ENCODE results near the gene SDCCAG8. TPM values are rescaled to one million over a fixed set of nuclear protein-coding genes. Genes with fewer than 3 reads are reported as not detected.
A peak's percentile ranks its signal among the peaks of the same experiment; 100 is the strongest.

SDCCAG8 gene
- total RNA-seq, 4 donors from 2014 or later, result 24.5 to 52.7 (median 31.7) TPM

- intact Hi-C loops (cut with DNase I), result loop anchor here (5.0 to 10.0 kb wide), 3 partner anchors 396 to 949 kb away; no protein-coding TSS in a partner anchor
- no peak for DNase-seq (ENCODE audit: extremely low spot score)
- Histone ChIP-seq H3K27ac (replicated peaks in 1 of 4) (no peak overlapping the region), H3K27me3 (no peaks in the 10 kb centered on the region), H3K36me3 (peaks cover 3 to 31% (median 9%) of the 10 kb centered on the region in 4 donors), H3K4me3 (no peak overlapping the region), H3K4me1 (no peaks in the 10 kb centered on the region), H3K9me3 (no peaks in the 10 kb centered on the region)
- TF ChIP-seq POLR2AphosphoS5 (IDR thresholded peaks at IDR 0.05) (no peak), CTCF (IDR thresholded peaks at IDR 0.05) (no peak), EP300 (IDR thresholded peaks at IDR 0.05) (no peak), POLR2A (IDR thresholded peaks at IDR 0.05; ENCODE audit: low read depth) (no peak)
- 98% methylated on average over 11 of the region's 11 CpGs for WGBS
These were observed 92.5 kb downstream of the SDCCAG8 start for GRCh38 chr1:243348331-243348730.

- Histone ChIP-seq H3K4me1 (peaks cover 0 to 6% (median 4%) of the 10 kb centered on the region in 4 donors), H3K9me3 (no peaks in the 10 kb centered on the region), H3K4me3 (no peak overlapping the region), H3K27ac (replicated peaks in 1 of 4) (no peak overlapping the region), H3K27me3 (no peaks in the 10 kb centered on the region), H3K36me3 (peaks cover 3 to 29% (median 9%) of the 10 kb centered on the region in 4 donors)
- DNase-seq (ENCODE audit: extremely low spot score), result no peak
- intact Hi-C loops (cut with DNase I), result loop anchor here (5.0 to 10.0 kb wide), 3 partner anchors 396 to 948 kb away; no protein-coding TSS in a partner anchor
- WGBS, result 95% methylated on average over 1 of the region's 1 CpG
- TF ChIP-seq EP300 (IDR thresholded peaks at IDR 0.05) (no peak), CTCF (IDR thresholded peaks at IDR 0.05) (no peak), POLR2AphosphoS5 (IDR thresholded peaks at IDR 0.05) (no peak), POLR2A (IDR thresholded peaks at IDR 0.05; ENCODE audit: low read depth) (no peak)
These were observed 93.3 kb downstream of the SDCCAG8 start for GRCh38 chr1:243349128-243349527.

GRCh38 chr1:243351337-243351736, 95.5 kb downstream of the SDCCAG8 start:
- WGBS, result 93% methylated on average over 2 of the region's 2 CpGs
- Histone ChIP-seq H3K9me3 (no peaks in the 10 kb centered on the region), H3K36me3 (peaks cover 3 to 24% (median 9%) of the 10 kb centered on the region in 4 donors), H3K4me1 (peaks cover 0 to 17% (median 16%) of the 10 kb centered on the region in 4 donors), H3K27me3 (no peaks in the 10 kb centered on the region), H3K27ac (replicated peaks in 1 of 4) (no peak overlapping the region), H3K4me3 (no peak overlapping the region)
- intact Hi-C loops (cut with DNase I), result no loop called here
- no peak for DNase-seq (ENCODE audit: extremely low spot score)
- TF ChIP-seq CTCF (IDR thresholded peaks at IDR 0.05), result no peak
- no peak for TF ChIP-seq POLR2A (IDR thresholded peaks at IDR 0.05; ENCODE audit: low read depth)
- no peak for TF ChIP-seq EP300 (IDR thresholded peaks at IDR 0.05)
- TF ChIP-seq POLR2AphosphoS5 (IDR thresholded peaks at IDR 0.05), result no peak

- H3K9me3 ChIP-seq, result no peaks in the 10 kb centered on the region
- TF ChIP-seq POLR2A (IDR thresholded peaks at IDR 0.05; ENCODE audit: low read depth) (no peak), POLR2AphosphoS5 (IDR thresholded peaks at IDR 0.05) (no peak), CTCF (IDR thresholded peaks at IDR 0.05) (no peak), EP300 (IDR thresholded peaks at IDR 0.05) (no peak)
- 10% methylated on average over 4 of the region's 4 CpGs for WGBS
- H3K4me3 ChIP-seq, result peak overlapping the region; percentile 30 to 47 (median 36)
- no peak for DNase-seq (ENCODE audit: extremely low spot score)
- no peaks in the 10 kb centered on the region for H3K27me3 ChIP-seq
- intact Hi-C loops (cut with DNase I), result no loop called here
- peaks cover 0 to 17% (median 16%) of the 10 kb centered on the region in 4 donors for H3K4me1 ChIP-seq
- H3K27ac ChIP-seq (replicated peaks in 1 of 4), result peak overlapping the region in 3 of 4 donors; percentile 38 to 53 (median 50)
- peaks cover 3 to 16% (median 7%) of the 10 kb centered on the region in 4 donors for H3K36me3 ChIP-seq
These were observed 98.8 kb downstream of the SDCCAG8 start for GRCh38 chr1:243354511-243355153.

Data from esophagus muscularis mucosa (tissue), 4 donors.